ENCODE data around the gene NUDT14. TPM values are rescaled to one million over a fixed set of nuclear protein-coding genes. Genes with fewer than 3 reads are reported as not detected.

The NUDT14 gene
- polyA plus RNA-seq, 3 donors = 22.0 to 37.4 (median 23.9) TPM

DNA sequence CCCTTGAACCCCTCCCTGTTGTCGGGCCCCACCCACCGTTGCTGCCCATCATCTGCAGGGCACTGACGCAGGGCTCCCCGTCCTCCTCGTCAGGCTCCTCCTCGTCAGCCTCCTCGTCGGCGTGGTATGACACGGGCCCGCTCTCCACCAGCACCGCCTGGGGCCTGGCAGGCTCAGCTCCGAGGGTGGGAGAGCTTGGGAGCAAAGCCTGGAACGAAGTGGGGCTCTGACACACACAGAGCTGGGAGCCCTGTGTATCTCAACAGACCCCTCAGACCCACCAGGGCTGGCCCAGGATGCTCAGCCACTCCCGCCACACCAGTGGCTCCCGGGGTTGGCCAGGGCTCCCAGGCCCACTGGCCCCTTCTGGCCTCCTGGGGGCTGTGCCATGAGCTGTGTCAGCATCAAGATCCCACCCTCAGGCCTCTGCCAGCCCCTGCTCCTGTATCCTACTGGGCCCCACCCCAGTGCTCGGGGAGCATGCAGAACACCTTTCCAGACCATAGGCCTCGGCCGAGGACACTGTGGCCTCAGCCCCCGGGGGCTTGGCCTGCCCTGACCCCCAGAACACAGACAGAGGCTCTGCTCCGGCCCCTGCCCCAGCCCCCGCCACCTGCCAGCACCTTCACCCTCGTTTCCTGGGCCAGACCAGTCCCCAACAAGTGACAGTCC, 30.1 kb upstream of the NUDT14 start:
- no peak for TF ChIP-seq CTCF (IDR thresholded peaks at IDR 0.05)
- Histone ChIP-seq H4K20me1 (ENCODE audit: insufficient read depth, low read length) (peaks cover 3% of the 10 kb centered on the region), H3K4me1 (ENCODE audit: control insufficient read depth in 1 of 2, insufficient read depth in 2 of 2, low read length in 2 of 2) (no peaks in the 10 kb centered on the region), H3K36me3 (replicated peaks in 1 of 2; ENCODE audit: control insufficient read depth in 1 of 2, insufficient read depth in 2 of 2, low read length in 2 of 2) (peaks cover 42 to 62% of the 10 kb centered on the region in 2 donors), H3K27me3 (ENCODE audit: control insufficient read depth in 2 of 2, insufficient read depth in 2 of 2, low read length in 2 of 2) (no peaks in the 10 kb centered on the region), H3K9ac (ENCODE audit: insufficient read depth, low read length, poor library complexity, severe bottlenecking) (no peak overlapping the region), H3K4me2 (replicated peaks; ENCODE audit: extremely low read depth, low read length, poor library complexity, severe bottlenecking) (no peak overlapping the region), H3K79me2 (ENCODE audit: insufficient read depth, low read length) (no peaks in the 10 kb centered on the region), H3K9me3 (replicated peaks in 1 of 2; ENCODE audit: control insufficient read depth in 1 of 2, insufficient read depth in 1 of 2, low read length in 2 of 2) (peaks cover 0 to 2% of the 10 kb centered on the region in 2 donors), H2AFZ (ENCODE audit: insufficient read depth, low read depth, low read length, poor library complexity, severe bottlenecking) (no peak overlapping the region), H3K4me3 (replicated peaks in 1 of 3; ENCODE audit: low read depth in 2 of 3, low read length in 3 of 3) (no peak overlapping the region), H3K27ac (ENCODE audit: low read depth in 1 of 2, low read length in 2 of 2) (no peak overlapping the region)
- peaks cover 0 to 1% (median under 1%) of the 10 kb centered on the region in 3 donors for H3K27me3 Mint-ChIP-seq (ENCODE audit: low read depth in 3 of 3)
- no peak overlapping the region for H3K27ac Mint-ChIP-seq
- H3K36me3 Mint-ChIP-seq = peaks cover 23 to 50% of the 10 kb centered on the region in 2 donors
- WGBS (ENCODE audit: insufficient coverage) = 95% methylated on average over 23 of the region's 23 CpGs
- H3K9me3 Mint-ChIP-seq = peaks cover 0 to 3% (median 0%) of the 10 kb centered on the region in 7 donors
- H3K4me3 Mint-ChIP-seq = no peak overlapping the region
- no peaks in the 10 kb centered on the region for H3K4me1 Mint-ChIP-seq
- intact Hi-C loops (cut with micrococcal nuclease) = no loop called here
- DNase-seq = no peak

DNA sequence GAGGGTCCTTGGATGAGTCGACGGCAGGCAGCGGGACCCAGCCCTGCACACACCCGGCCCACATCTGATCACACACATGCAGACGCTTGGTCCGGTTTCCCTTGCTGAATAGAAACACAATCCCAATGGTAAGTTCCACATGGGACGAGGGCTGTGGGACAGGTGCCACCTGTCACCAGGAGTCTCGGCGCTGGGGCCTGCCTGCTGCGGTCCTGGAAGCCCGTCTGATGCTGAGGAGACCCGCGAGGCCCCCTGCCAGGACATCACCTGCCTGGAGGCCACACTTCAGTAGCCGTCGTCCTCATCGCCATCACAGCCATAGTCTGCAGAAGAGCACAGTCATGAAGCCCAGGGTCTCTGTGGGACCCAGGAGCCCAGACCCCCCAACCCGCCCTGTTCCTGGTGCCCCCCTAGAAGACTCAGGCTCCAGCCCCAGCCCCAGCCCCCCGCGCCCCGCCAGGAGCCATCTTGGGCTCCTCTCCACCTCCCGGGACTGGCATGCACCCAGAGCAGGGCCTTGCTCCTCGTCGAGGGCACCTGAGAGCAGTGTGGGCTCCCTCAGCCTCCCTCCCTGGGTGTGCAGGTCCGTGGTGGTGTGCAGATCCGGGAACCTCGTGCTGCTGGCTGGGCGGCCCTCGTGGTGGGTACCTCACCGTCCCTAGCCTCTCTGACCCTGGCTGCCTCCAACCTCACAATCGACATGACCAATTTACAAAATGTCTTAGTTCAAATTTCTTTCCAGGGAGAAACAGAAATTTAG, 29.3 kb upstream of the NUDT14 start:
- Mint-ChIP-seq H3K36me3 (peaks cover 20 to 46% of the 10 kb centered on the region in 2 donors), H3K9me3 (no peaks in the 10 kb centered on the region), H3K4me1 (no peaks in the 10 kb centered on the region), H3K4me3 (no peak overlapping the region), H3K27me3 (ENCODE audit: low read depth in 3 of 3) (peaks cover 1 to 8% (median 3%) of the 10 kb centered on the region in 3 donors), H3K27ac (no peak overlapping the region)
- intact Hi-C loops (cut with micrococcal nuclease) = no loop called here
- Histone ChIP-seq H3K9ac (ENCODE audit: insufficient read depth, low read length, poor library complexity, severe bottlenecking) (no peak overlapping the region), H2AFZ (ENCODE audit: insufficient read depth, low read depth, low read length, poor library complexity, severe bottlenecking) (no peak overlapping the region), H4K20me1 (ENCODE audit: insufficient read depth, low read length) (peaks cover 3% of the 10 kb centered on the region), H3K79me2 (ENCODE audit: insufficient read depth, low read length) (no peaks in the 10 kb centered on the region), H3K4me1 (ENCODE audit: control insufficient read depth in 1 of 2, insufficient read depth in 2 of 2, low read length in 2 of 2) (no peaks in the 10 kb centered on the region), H3K27ac (ENCODE audit: low read depth in 1 of 2, low read length in 2 of 2) (no peak overlapping the region), H3K4me3 (replicated peaks in 1 of 3; ENCODE audit: low read depth in 2 of 3, low read length in 3 of 3) (no peak overlapping the region), H3K4me2 (replicated peaks; ENCODE audit: extremely low read depth, low read length, poor library complexity, severe bottlenecking) (no peak overlapping the region), H3K9me3 (replicated peaks in 1 of 2; ENCODE audit: control insufficient read depth in 1 of 2, insufficient read depth in 1 of 2, low read length in 2 of 2) (no peaks in the 10 kb centered on the region), H3K27me3 (ENCODE audit: control insufficient read depth in 2 of 2, insufficient read depth in 2 of 2, low read length in 2 of 2) (no peaks in the 10 kb centered on the region), H3K36me3 (replicated peaks in 1 of 2; ENCODE audit: control insufficient read depth in 1 of 2, insufficient read depth in 2 of 2, low read length in 2 of 2) (peaks cover 40 to 55% of the 10 kb centered on the region in 2 donors)
- TF ChIP-seq CTCF (IDR thresholded peaks at IDR 0.05) = no peak
- DNase-seq = no peak
- WGBS (ENCODE audit: insufficient coverage) = 97% methylated on average over 28 of the region's 30 CpGs
